HEK293 (cell line): ENCODE measurements around the gene EFNA2.

ENCODE experiments used
- CTCF ChIA-PET: fragments of 350-600 bp; formaldehyde crosslinking; extraction: SDS; loops from one replicate; lab custom pipeline; 2021; ENCODE audit warnings: antibody characterized with exemption; lab: Yijun Ruan, JAX
- POLR2A ChIA-PET: fragments of 300-600 bp; formaldehyde crosslinking; extraction: SDS; loops from one replicate; lab custom pipeline; 2020; ENCODE audit warnings: antibody characterized with exemption, inconsistent platforms; lab: Yijun Ruan, JAX
- H3K27ac ChIP-seq: fragments of 200-500 bp; sonication (Bioruptor generic); 2 replicates; pipeline ENCODE4 v1.5.1; 2014; ENCODE audit warnings: low read depth, low read length, control low read depth, inconsistent platforms; ENCODE audit errors: extremely low read depth
- H3K36me3 ChIP-seq, 2 experiments: fragments of 200-500 bp in 1 of 2; sonication (Bioruptor generic) in 1 of 2; 1 replicate in 1 of 2; 2 replicates in 1 of 2; pipeline ENCODE4 v1.5.1; 2014 to 2017; ENCODE audit warnings: inconsistent platforms in 2 of 2, low read length in 2 of 2; ENCODE audit not compliant: control insufficient read depth in 2 of 2, insufficient read depth in 1 of 2
- H3K4me1 ChIP-seq: fragments of 200-500 bp; sonication (Bioruptor generic); 2 replicates; pipeline ENCODE4 v1.5.1; 2014; ENCODE audit warnings: mild to moderate bottlenecking, low read length, inconsistent platforms; ENCODE audit not compliant: control insufficient read depth, insufficient read depth
- H3K4me3 ChIP-seq: 2 replicates; pipeline ENCODE4 v1.5.1; 2011; ENCODE audit warnings: low read depth, mild to moderate bottlenecking, control low read depth, low read length, moderate library complexity
- H3K9me3 ChIP-seq: fragments of 200-500 bp; sonication (Bioruptor generic); 2 replicates; pipeline ENCODE4 v1.5.1; 2014; ENCODE audit warnings: low read depth, low read length, inconsistent platforms; ENCODE audit not compliant: control insufficient read depth, insufficient read depth
- SALL2 ChIP-seq: fragments of 450-650 bp; formaldehyde crosslinking; IDR thresholded peaks from 2 replicates; pipeline ENCODE4 v1.5.0; 2017; ENCODE audit warnings: missing biosample characterization, mild to moderate bottlenecking, missing genetic modification characterization, borderline replicate concordance
- SCRT2 ChIP-seq: fragments of 450-650 bp; formaldehyde crosslinking; IDR thresholded peaks from 2 replicates; pipeline ENCODE4 v1.5.1; 2016; ENCODE audit warnings: missing biosample characterization, missing genetic modification characterization
- ZFP69B ChIP-seq: fragments of 450-650 bp; formaldehyde crosslinking; IDR thresholded peaks from 2 replicates; pipeline ENCODE4 v1.5.1; 2016; ENCODE audit warnings: missing biosample characterization, missing genetic modification characterization
- ZNF114 ChIP-seq: fragments of 450-650 bp; formaldehyde crosslinking; IDR thresholded peaks from 2 replicates; pipeline ENCODE4 v1.5.0; 2017; ENCODE audit warnings: missing biosample characterization, missing genetic modification characterization
- ZNF157 ChIP-seq: fragments of 450-650 bp; formaldehyde crosslinking; IDR thresholded peaks from 2 replicates; pipeline ENCODE4 v1.5.1; 2016; ENCODE audit warnings: missing biosample characterization, missing genetic modification characterization
- ZNF211 ChIP-seq: fragments of 450-650 bp; formaldehyde crosslinking; IDR thresholded peaks from 2 replicates; pipeline ENCODE4 v1.5.1; 2016; ENCODE audit warnings: low read depth, missing biosample characterization, missing genetic modification characterization
- ZNF24 ChIP-seq: fragments of 450-650 bp; formaldehyde crosslinking; IDR thresholded peaks from 2 replicates; pipeline ENCODE4 v1.5.1; 2016; ENCODE audit warnings: missing biosample characterization, missing genetic modification characterization
- ZNF266 ChIP-seq: fragments of 450-650 bp; formaldehyde crosslinking; IDR thresholded peaks from 2 replicates; pipeline ENCODE4 v1.5.1; 2016; ENCODE audit warnings: missing biosample characterization, missing genetic modification characterization, low read depth
- ZNF391 ChIP-seq: fragments of 450-650 bp; formaldehyde crosslinking; IDR thresholded peaks from 2 replicates; pipeline ENCODE4 v1.5.1; 2016; ENCODE audit warnings: low read depth, missing biosample characterization, missing genetic modification characterization, borderline replicate concordance
- ZNF514 ChIP-seq: fragments of 450-650 bp; formaldehyde crosslinking; IDR thresholded peaks from 2 replicates; pipeline ENCODE4 v1.5.1; 2016; ENCODE audit warnings: missing biosample characterization, missing genetic modification characterization
- ZNF555 ChIP-seq: fragments of 450-650 bp; formaldehyde crosslinking; conservative IDR thresholded peaks from 2 replicates; pipeline ENCODE4 v1.5.1; 2017; ENCODE audit warnings: missing biosample characterization, mild to moderate bottlenecking, missing genetic modification characterization, inconsistent platforms
- ZNF701 ChIP-seq: fragments of 450-650 bp; formaldehyde crosslinking; IDR thresholded peaks from 2 replicates; pipeline ENCODE4 v1.5.1; 2016; ENCODE audit warnings: missing biosample characterization, missing genetic modification characterization
- ZNF707 ChIP-seq: fragments of 450-650 bp; formaldehyde crosslinking; IDR thresholded peaks from 2 replicates; pipeline ENCODE4 v1.5.1; 2016; ENCODE audit warnings: missing biosample characterization, missing genetic modification characterization
- TF ChIP-seq, protein P1 (sequence below): fragments of 450-650 bp; formaldehyde crosslinking; IDR thresholded peaks from 2 replicates; pipeline ENCODE4 v1.5.1; 2016; ENCODE audit warnings: missing biosample characterization, missing genetic modification characterization
- TF ChIP-seq, protein P2 (sequence below): fragments of 450-650 bp; formaldehyde crosslinking; optimal IDR thresholded peaks from 2 replicates; pipeline ENCODE3; 2016; ENCODE audit warnings: missing biosample characterization, mild to moderate bottlenecking, missing genetic modification characterization
- TF ChIP-seq, protein P3 (sequence below): fragments of 450-650 bp; formaldehyde crosslinking; IDR thresholded peaks from 2 replicates; pipeline ENCODE4 v1.5.1; 2016; ENCODE audit warnings: missing biosample characterization, missing genetic modification characterization
- TF ChIP-seq, protein P4 (sequence below): fragments of 450-650 bp; formaldehyde crosslinking; IDR thresholded peaks from 2 replicates; pipeline ENCODE4 v1.5.1; 2016; ENCODE audit warnings: missing biosample characterization, missing genetic modification characterization
- TF ChIP-seq, protein P5 (sequence below): sonication (generic); formaldehyde crosslinking; IDR thresholded peaks from 2 replicates; pipeline ENCODE4 v1.8.1; 2022; ENCODE audit warnings: mild to moderate bottlenecking, moderate library complexity, missing genetic modification reagents

EFNA2 gene

DNA sequence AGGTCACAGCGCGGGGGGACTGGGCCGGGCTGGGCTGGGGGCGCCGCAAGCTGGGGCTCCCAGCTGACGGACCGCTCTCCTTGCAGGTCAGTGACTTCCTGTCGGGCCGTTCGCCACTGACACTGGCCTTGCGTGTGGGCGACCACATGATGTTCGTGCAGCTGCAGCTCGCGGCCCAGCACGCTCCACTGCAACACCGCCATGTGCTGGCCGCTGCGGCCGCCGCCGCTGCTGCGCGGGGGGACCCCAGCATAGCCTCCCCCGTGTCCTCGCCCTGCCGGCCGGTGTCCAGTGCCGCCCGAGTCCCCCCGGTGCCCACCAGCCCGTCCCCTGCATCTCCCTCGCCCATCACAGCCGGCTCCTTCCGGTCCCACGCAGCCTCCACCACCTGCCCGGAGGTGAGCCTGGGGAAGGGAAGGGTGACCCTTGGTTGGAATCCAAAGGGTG is 31.6 kb upstream of the EFNA2 start:
- Histone ChIP-seq H3K9me3 (no peaks in the 10 kb centered on the region), H3K36me3 (peaks cover 21 to 58% of the 10 kb centered on the region in 2 experiments), H3K4me1 (peaks cover 19% of the 10 kb centered on the region), H3K27ac (peak overlapping the region; percentile 100; the same call in 1 of the 2 replicates), H3K4me3 (no peak overlapping the region; the same call in 1 of the 2 replicates)
- ChIA-PET POLR2A (interaction anchor here (1.7 to 10.8 kb wide), 3 partner anchors 10 to 19 kb away, joined by 5 to 407 read pairs (median 20); partner anchors contain the start of gene CIRBP), CTCF (interaction anchor here (0.6 to 2.7 kb wide), 4 partner anchors 10 to 626 kb away, joined by 3 to 13 read pairs (median 12); partner anchors contain the start of gene CIRBP)
- TF ChIP-seq ZNF391 (tag by site-specific recombination) = no peak
- TF ChIP-seq ZNF266 (tag by site-specific recombination) = no peak
- no peak for TF ChIP-seq ZNF707 (tag by site-specific recombination)
- no peak for TF ChIP-seq ZNF211
- TF ChIP-seq SALL2 (tag by site-specific recombination) = no peak
- no peak for TF ChIP-seq ZNF514
- TF ChIP-seq ZNF555 = no peak
- TF ChIP-seq, protein P1, sequence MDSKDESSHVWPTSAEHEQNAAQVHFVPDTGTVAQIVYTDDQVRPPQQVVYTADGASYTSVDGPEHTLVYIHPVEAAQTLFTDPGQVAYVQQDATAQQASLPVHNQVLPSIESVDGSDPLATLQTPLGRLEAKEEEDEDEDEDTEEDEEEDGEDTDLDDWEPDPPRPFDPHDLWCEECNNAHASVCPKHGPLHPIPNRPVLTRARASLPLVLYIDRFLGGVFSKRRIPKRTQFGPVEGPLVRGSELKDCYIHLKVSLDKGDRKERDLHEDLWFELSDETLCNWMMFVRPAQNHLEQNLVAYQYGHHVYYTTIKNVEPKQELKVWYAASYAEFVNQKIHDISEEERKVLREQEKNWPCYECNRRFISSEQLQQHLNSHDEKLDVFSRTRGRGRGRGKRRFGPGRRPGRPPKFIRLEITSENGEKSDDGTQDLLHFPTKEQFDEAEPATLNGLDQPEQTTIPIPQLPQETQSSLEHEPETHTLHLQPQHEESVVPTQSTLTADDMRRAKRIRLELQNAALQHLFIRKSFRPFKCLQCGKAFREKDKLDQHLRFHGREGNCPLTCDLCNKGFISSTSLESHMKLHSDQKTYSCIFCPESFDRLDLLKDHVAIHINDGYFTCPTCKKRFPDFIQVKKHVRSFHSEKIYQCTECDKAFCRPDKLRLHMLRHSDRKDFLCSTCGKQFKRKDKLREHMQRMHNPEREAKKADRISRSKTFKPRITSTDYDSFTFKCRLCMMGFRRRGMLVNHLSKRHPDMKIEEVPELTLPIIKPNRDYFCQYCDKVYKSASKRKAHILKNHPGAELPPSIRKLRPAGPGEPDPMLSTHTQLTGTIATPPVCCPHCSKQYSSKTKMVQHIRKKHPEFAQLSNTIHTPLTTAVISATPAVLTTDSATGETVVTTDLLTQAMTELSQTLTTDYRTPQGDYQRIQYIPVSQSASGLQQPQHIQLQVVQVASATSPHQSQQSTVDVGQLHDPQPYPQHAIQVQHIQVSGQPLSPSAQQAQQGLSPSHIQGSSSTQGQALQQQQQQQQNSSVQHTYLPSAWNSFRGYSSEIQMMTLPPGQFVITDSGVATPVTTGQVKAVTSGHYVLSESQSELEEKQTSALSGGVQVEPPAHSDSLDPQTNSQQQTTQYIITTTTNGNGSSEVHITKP = no peak
- no peak for TF ChIP-seq ZFP69B (tag by site-specific recombination)
- no peak for TF ChIP-seq ZNF24
- TF ChIP-seq, protein P2, sequence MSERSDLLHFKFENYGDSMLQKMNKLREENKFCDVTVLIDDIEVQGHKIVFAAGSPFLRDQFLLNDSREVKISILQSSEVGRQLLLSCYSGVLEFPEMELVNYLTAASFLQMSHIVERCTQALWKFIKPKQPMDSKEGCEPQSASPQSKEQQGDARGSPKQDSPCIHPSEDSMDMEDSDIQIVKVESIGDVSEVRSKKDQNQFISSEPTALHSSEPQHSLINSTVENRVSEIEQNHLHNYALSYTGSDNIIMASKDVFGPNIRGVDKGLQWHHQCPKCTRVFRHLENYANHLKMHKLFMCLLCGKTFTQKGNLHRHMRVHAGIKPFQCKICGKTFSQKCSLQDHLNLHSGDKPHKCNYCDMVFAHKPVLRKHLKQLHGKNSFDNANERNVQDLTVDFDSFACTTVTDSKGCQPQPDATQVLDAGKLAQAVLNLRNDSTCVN (tag by site-specific recombination) = no peak
- TF ChIP-seq, protein P3, sequence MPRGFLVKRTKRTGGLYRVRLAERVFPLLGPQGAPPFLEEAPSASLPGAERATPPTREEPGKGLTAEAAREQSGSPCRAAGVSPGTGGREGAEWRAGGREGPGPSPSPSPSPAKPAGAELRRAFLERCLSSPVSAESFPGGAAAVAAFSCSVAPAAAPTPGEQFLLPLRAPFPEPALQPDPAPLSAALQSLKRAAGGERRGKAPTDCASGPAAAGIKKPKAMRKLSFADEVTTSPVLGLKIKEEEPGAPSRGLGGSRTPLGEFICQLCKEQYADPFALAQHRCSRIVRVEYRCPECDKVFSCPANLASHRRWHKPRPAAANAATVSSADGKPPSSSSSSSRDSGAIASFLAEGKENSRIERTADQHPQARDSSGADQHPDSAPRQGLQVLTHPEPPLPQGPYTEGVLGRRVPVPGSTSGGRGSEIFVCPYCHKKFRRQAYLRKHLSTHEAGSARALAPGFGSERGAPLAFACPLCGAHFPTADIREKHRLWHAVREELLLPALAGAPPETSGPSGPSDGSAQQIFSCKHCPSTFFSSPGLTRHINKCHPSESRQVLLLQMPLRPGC (tag by site-specific recombination) = no peak
- TF ChIP-seq, protein P4, sequence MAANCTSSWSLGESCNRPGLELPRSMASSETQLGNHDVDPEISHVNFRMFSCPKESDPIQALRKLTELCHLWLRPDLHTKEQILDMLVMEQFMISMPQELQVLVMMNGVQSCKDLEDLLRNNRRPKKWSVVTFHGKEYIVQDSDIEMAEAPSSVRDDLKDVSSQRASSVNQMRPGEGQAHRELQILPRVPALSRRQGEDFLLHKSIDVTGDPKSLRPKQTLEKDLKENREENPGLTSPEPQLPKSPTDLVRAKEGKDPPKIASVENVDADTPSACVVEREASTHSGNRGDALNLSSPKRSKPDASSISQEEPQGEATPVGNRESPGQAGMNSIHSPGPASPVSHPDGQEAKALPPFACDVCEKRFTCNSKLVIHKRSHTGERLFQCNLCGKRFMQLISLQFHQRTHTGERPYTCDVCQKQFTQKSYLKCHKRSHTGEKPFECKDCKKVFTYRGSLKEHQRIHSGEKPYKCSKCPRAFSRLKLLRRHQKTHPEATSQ (tag by site-specific recombination) = no peak
- no peak for TF ChIP-seq ZNF114 (tag by site-specific recombination)
- TF ChIP-seq SCRT2 (tag by site-specific recombination) = no peak
- no peak for TF ChIP-seq ZNF701
- TF ChIP-seq ZNF157 = no peak
- TF ChIP-seq, protein P5, sequence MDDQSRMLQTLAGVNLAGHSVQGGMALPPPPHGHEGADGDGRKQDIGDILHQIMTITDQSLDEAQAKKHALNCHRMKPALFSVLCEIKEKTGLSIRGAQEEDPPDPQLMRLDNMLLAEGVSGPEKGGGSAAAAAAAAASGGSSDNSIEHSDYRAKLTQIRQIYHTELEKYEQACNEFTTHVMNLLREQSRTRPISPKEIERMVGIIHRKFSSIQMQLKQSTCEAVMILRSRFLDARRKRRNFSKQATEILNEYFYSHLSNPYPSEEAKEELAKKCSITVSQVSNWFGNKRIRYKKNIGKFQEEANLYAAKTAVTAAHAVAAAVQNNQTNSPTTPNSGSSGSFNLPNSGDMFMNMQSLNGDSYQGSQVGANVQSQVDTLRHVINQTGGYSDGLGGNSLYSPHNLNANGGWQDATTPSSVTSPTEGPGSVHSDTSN (CRISPR knock-in tag) = no peak
